Lower lobe of right lung (tissue), 2 donors: ENCODE data around the gene UNC13B. TPM values are rescaled to one million over a fixed set of nuclear protein-coding genes. Genes with fewer than 3 reads are reported as not detected.

ENCODE experiments used
- ATAC-seq, 2 donors: fragments of 200-7000 bp; cut with Tn5 transposase; one replicate each; pipeline ENCODE4 v1.9.1; 2020 to 2022; ENCODE audit warnings: mild to moderate bottlenecking in 2 of 2, moderate library complexity in 2 of 2
- DNase-seq: peaks from one replicate; pipeline ENCODE4 v3.0.0-alpha.2; 2020
- H3K27ac ChIP-seq: fragments of 200-600 bp; one replicate; pipeline ENCODE4 v1.8.0; 2022
- H3K27me3 ChIP-seq: fragments of 200-600 bp; one replicate; pipeline ENCODE4 v1.8.0; 2022; ENCODE audit warnings: low read depth
- H3K36me3 ChIP-seq: fragments of 200-600 bp; one replicate; pipeline ENCODE4 v1.8.0; 2022; ENCODE audit warnings: mild to moderate bottlenecking
- H3K4me1 ChIP-seq: fragments of 200-600 bp; one replicate; pipeline ENCODE4 v1.8.0; 2022
- H3K4me3 ChIP-seq: fragments of 200-600 bp; one replicate; pipeline ENCODE4 v1.8.0; 2022; ENCODE audit warnings: mild to moderate bottlenecking
- H3K9me3 ChIP-seq: fragments of 200-600 bp; one replicate; pipeline ENCODE4 v1.8.0; 2022
- intact Hi-C: fragments of 100-400 bp; cut with DNase I; formaldehyde crosslinking; loops from one replicate; pipeline ENCODE4 v1.11.0; 2022
- total RNA-seq: library from RNA; stranded (reverse); fragmentation: NEBNext Ultra II Directional; extraction: Animal tissue kit (Norgen Biotek cat#: 25700); gene quantifications from one replicate; pipeline ENCODE4 v1.2.1, GENCODE V29; 2021
- TF ChIP-seq, protein P1 (sequence below): fragments of 200-600 bp; IDR thresholded peaks from one replicate; pipeline ENCODE4 v1.8.0; 2022; ENCODE audit warnings: antibody characterized with exemption, mild to moderate bottlenecking
- donor health status: DM: no; HTN: yes; CAD: no; lungs with severe emphysema.

Gene UNC13B
- total RNA-seq, 1 donor from 2014 or later: 87.9 TPM

DNA sequence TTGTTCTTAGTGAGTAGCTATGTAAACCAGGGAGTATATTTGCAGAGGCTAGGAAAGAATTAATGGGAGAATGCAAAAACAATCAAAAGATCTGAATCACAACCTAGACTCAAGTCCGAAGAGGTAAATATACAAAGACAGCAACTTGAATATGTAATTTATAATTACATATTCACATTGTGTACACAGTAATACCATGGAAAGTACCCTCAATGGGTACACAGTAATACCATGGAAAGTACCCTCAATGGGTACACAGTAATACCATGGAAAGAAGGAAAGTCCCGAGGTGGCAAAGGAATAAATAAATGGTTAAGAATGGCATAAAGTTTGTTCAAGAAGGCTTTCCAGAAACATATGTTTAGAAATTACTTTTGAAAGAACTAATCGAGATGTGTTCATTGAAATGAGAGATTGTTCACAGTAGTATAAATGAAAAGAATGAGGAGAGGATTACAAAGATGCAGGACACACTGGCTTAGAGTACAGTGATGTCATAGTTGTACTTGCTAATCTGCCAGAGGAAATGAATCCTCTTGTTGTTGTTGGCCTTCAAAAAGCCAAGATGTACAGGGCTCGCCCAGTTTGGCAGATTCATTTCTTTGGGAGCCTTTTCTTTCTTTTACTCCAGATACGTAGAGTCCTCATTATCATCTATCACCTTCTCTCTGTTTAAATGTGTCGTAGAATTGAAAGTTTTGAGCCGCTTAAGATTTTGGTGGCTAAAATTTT lies 116.0 kb downstream of the UNC13B start:
- DNase-seq (no peak), ATAC-seq (peak; percentile 52 to 76)
- no peaks in the 10 kb centered on the region for H3K36me3 ChIP-seq
- intact Hi-C loops: no loop called here
- H3K27ac ChIP-seq: peak overlapping the region; percentile 57
- peaks cover 26% of the 10 kb centered on the region for H3K4me1 ChIP-seq
- TF ChIP-seq, protein P1, sequence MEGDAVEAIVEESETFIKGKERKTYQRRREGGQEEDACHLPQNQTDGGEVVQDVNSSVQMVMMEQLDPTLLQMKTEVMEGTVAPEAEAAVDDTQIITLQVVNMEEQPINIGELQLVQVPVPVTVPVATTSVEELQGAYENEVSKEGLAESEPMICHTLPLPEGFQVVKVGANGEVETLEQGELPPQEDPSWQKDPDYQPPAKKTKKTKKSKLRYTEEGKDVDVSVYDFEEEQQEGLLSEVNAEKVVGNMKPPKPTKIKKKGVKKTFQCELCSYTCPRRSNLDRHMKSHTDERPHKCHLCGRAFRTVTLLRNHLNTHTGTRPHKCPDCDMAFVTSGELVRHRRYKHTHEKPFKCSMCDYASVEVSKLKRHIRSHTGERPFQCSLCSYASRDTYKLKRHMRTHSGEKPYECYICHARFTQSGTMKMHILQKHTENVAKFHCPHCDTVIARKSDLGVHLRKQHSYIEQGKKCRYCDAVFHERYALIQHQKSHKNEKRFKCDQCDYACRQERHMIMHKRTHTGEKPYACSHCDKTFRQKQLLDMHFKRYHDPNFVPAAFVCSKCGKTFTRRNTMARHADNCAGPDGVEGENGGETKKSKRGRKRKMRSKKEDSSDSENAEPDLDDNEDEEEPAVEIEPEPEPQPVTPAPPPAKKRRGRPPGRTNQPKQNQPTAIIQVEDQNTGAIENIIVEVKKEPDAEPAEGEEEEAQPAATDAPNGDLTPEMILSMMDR: no peak
- H3K27me3 ChIP-seq: no peaks in the 10 kb centered on the region
- H3K4me3 ChIP-seq: no peak overlapping the region
- H3K9me3 ChIP-seq: no peaks in the 10 kb centered on the region

DNA sequence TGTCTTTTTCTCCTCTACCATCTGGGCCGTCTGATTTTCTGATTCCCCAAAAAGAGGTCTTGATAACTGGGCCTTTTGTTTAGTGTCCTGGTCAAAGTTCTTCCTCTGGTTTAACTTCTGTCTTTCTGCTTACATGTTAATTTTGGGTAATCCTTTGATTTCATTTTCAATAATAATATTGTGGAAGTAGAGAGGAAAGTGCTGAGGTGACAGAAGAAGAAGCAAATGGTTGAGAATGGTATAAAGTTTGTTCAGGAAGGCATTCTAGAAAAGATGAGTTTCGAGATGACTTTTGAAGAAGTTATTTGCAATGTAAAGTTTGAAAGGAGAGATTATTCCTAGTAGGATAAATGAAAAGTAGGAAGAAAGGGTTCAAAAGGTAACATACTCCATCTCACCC lies 118.1 kb downstream of the UNC13B start:
- Histone ChIP-seq H3K9me3 (no peaks in the 10 kb centered on the region), H3K27ac (no peak overlapping the region), H3K4me1 (peaks cover 26% of the 10 kb centered on the region), H3K27me3 (no peaks in the 10 kb centered on the region), H3K4me3 (no peak overlapping the region), H3K36me3 (no peaks in the 10 kb centered on the region)
- TF ChIP-seq, protein P1: no peak
- intact Hi-C loops: no loop called here
- ATAC-seq (no peak), DNase-seq (no peak)

DNA sequence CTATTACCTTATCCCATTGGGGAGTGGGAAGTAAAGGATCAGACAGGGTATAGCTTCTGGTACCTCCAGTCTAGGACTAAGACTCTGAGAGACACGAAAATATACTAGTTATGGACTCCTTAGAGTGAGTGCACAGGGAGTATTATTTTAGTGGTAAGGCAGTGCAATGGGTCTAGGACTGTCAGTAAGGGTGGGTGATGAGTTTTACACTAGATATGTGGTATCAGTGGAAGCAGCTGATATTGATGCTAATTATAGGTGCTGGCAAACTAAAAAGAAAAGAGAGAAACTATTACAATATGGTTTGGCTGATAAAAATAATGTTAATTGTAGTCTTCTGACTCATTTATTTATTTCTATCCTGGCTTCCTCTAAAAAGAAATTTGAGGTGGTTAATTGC lies 118.6 kb downstream of the UNC13B start:
- H3K36me3 ChIP-seq: no peaks in the 10 kb centered on the region
- peaks cover 26% of the 10 kb centered on the region for H3K4me1 ChIP-seq
- H3K4me3 ChIP-seq: no peak overlapping the region
- DNase-seq: no peak
- H3K27ac ChIP-seq: no peak overlapping the region
- no peaks in the 10 kb centered on the region for H3K9me3 ChIP-seq
- TF ChIP-seq, protein P1: no peak
- no peaks in the 10 kb centered on the region for H3K27me3 ChIP-seq
- no peak for ATAC-seq
- intact Hi-C loops: no loop called here

DNA sequence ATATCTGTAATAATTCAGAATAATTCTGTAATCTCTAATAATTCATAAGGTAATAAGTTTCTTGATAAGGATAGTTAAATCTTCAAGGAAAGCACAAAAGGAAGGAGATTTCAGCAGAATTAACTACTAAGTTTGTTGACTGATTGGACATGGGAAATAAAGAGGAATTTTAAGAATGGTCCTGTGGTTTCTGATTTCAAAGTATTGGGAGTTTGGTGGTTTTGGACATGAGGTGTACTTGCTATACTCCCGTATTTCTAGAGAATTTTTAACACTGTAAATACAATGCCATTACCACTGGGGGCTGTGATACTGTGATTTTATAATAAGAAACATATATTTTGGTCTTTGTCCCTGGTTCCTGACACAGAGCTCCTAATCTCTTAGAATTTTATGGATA lies 123.9 kb downstream of the UNC13B start:
- DNase-seq (no peak), ATAC-seq (no peak)
- no peaks in the 10 kb centered on the region for H3K9me3 ChIP-seq
- H3K27ac ChIP-seq: no peak overlapping the region
- no peaks in the 10 kb centered on the region for H3K36me3 ChIP-seq
- intact Hi-C loops: no loop called here
- no peak overlapping the region for H3K4me3 ChIP-seq
- TF ChIP-seq, protein P1: no peak
- no peaks in the 10 kb centered on the region for H3K27me3 ChIP-seq
- no peaks in the 10 kb centered on the region for H3K4me1 ChIP-seq

DNA sequence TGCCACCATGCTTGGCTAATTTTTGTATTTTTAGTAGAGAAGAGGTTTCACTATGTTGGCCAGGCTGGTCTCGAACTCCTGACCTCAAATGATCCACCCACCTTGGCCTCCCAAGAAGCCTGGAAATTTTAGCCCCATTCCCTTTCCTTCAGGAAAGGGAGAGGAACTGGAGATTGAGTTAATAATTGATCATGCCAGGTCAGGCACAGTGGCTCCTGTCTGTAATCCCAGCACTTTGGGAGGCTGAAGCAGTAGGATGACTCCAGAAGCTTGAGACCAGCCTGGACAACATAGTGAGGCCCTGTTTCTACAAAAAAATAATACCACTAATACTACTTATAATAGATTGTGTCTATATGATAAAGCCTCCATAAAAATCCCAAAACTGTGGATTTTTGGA lies 124.6 kb downstream of the UNC13B start:
- H3K36me3 ChIP-seq: no peaks in the 10 kb centered on the region
- DNase-seq: no peak
- no peaks in the 10 kb centered on the region for H3K9me3 ChIP-seq
- TF ChIP-seq, protein P1: no peak
- no peak for ATAC-seq
- intact Hi-C loops: no loop called here
- no peak overlapping the region for H3K4me3 ChIP-seq
- H3K27me3 ChIP-seq: no peaks in the 10 kb centered on the region
- H3K27ac ChIP-seq: no peak overlapping the region
- no peaks in the 10 kb centered on the region for H3K4me1 ChIP-seq
